ENCODE data around the gene KIAA0232. TPM values are rescaled to one million over a fixed set of nuclear protein-coding genes. Genes with fewer than 3 reads are reported as not detected.

KIAA0232 gene
- total and polyA plus RNA-seq, 9 donors, result 8.7 to 41.4 (median 38.5) TPM

- Histone ChIP-seq H3K27ac (no peak overlapping the region), H3K4me3 (no peak overlapping the region), H3K4me1 (ENCODE audit: insufficient read depth) (peaks cover 5% of the 10 kb centered on the region), H3K36me3 (no peaks in the 10 kb centered on the region), H3K27me3 (no peaks in the 10 kb centered on the region), H3K9me3 (no peaks in the 10 kb centered on the region)
- WGBS, 3 donors, result 81 to 87% (median 87%) methylated on average over 23 of the region's 23 CpGs
- TF ChIP-seq CTCF (IDR thresholded peaks at IDR 0.05), result no peak
- TF ChIP-seq POLR2A (IDR thresholded peaks at IDR 0.05), result no peak
- TF ChIP-seq EP300 (IDR thresholded peaks at IDR 0.05), result no peak
- no peak for DNase-seq
- intact Hi-C loops (cut with DNase I), result no loop called here
Observed at GRCh38 chr4:6750286-6751221, 32.0 kb upstream of the KIAA0232 start.

- H3K4me1 ChIP-seq (ENCODE audit: insufficient read depth), result peaks cover 3% of the 10 kb centered on the region
- no peak overlapping the region for H3K4me3 ChIP-seq
- no peaks in the 10 kb centered on the region for H3K36me3 ChIP-seq
- TF ChIP-seq POLR2A (IDR thresholded peaks at IDR 0.05) (no peak), EP300 (IDR thresholded peaks at IDR 0.05) (no peak), CTCF (IDR thresholded peaks at IDR 0.05) (no peak)
- H3K9me3 ChIP-seq, result no peaks in the 10 kb centered on the region
- intact Hi-C loops (cut with DNase I), result no loop called here
- no peak overlapping the region for H3K27ac ChIP-seq
- no peak for DNase-seq
- H3K27me3 ChIP-seq, result no peaks in the 10 kb centered on the region
- 65 to 74% (median 65%) methylated on average over 18 of the region's 18 CpGs for WGBS, 3 donors
Observed at GRCh38 chr4:6751611-6752485, 30.7 kb upstream of the KIAA0232 start.

- Histone ChIP-seq H3K4me1 (ENCODE audit: insufficient read depth) (peaks cover 2% of the 10 kb centered on the region), H3K9me3 (no peaks in the 10 kb centered on the region), H3K27me3 (no peaks in the 10 kb centered on the region), H3K4me3 (no peak overlapping the region), H3K36me3 (no peaks in the 10 kb centered on the region), H3K27ac (no peak overlapping the region)
- no peak for DNase-seq
- WGBS, 3 donors, result 91 to 94% (median 92%) methylated on average over 6 of the region's 6 CpGs
- no peak for TF ChIP-seq POLR2A (IDR thresholded peaks at IDR 0.05)
- no peak for TF ChIP-seq CTCF (IDR thresholded peaks at IDR 0.05)
- no peak for TF ChIP-seq EP300 (IDR thresholded peaks at IDR 0.05)
- intact Hi-C loops (cut with DNase I), result no loop called here
Observed at GRCh38 chr4:6752486-6752829, 30.1 kb upstream of the KIAA0232 start.

- Histone ChIP-seq H3K27me3 (no peaks in the 10 kb centered on the region), H3K4me3 (no peak overlapping the region), H3K9me3 (no peaks in the 10 kb centered on the region), H3K4me1 (ENCODE audit: insufficient read depth) (peaks cover 2% of the 10 kb centered on the region), H3K36me3 (no peaks in the 10 kb centered on the region), H3K27ac (no peak overlapping the region)
- intact Hi-C loops (cut with DNase I), result no loop called here
- no peak for DNase-seq
- TF ChIP-seq CTCF (IDR thresholded peaks at IDR 0.05) (no peak), EP300 (IDR thresholded peaks at IDR 0.05) (no peak), POLR2A (IDR thresholded peaks at IDR 0.05) (no peak)
- 84 to 88% (median 85%) methylated on average over 18 of the region's 18 CpGs for WGBS, 3 donors
Observed at GRCh38 chr4:6753103-6753560, 29.4 kb upstream of the KIAA0232 start.
